ENCODE data around the gene CENPQ. TPM values are rescaled to one million over a fixed set of nuclear protein-coding genes. Genes with fewer than 3 reads are reported as not detected.

CENPQ gene
- total and polyA plus RNA-seq, 4 donors = 0.70 to 3.5 (median 1.4) TPM

GRCh38 chr6:49462599-49462926 is 607 bp upstream of the CENPQ start:
- Histone ChIP-seq H3K4me3 (ENCODE audit: low read depth in 1 of 3, low read length in 3 of 3) (peak overlapping the region; percentile 57 to 87 (median 85)), H3K4me1 (ENCODE audit: control insufficient read depth in 4 of 4, insufficient read depth in 4 of 4, low read length in 3 of 4) (peaks cover 4 to 47% (median 35%) of the 10 kb centered on the region in 4 donors), H3K9ac (ENCODE audit: low read depth in 1 of 2, low read length in 2 of 2) (peak overlapping the region; percentile 93 to 100), H3K27me3 (ENCODE audit: control insufficient read depth in 4 of 4, insufficient read depth in 4 of 4, low read length in 3 of 4) (no peaks in the 10 kb centered on the region), H3K27ac (ENCODE audit: low read depth in 1 of 2, low read length in 2 of 2) (peak overlapping the region; percentile 82 to 84), H3K36me3 (ENCODE audit: control insufficient read depth in 4 of 4, insufficient read depth in 3 of 4, low read depth in 1 of 4, low read length in 3 of 4) (peaks cover 0 to 17% (median 10%) of the 10 kb centered on the region in 4 donors), H3K9me3 (ENCODE audit: control insufficient read depth in 4 of 4, low read length in 3 of 4) (no peaks in the 10 kb centered on the region)
- TF ChIP-seq REST (IDR thresholded peaks at IDR 0.05) = no peak
- TF ChIP-seq GABPA (IDR thresholded peaks at IDR 0.05 in 1 of 2, conservative IDR thresholded peaks at IDR 0.05 in 1 of 2) = no peak
- no peak for TF ChIP-seq SP1 (IDR thresholded peaks at IDR 0.05)
- TF ChIP-seq TAF1 (conservative IDR thresholded peaks at IDR 0.05) = no peak
- TF ChIP-seq ZBTB33 (IDR thresholded peaks at IDR 0.05) = no peak
- no peak for TF ChIP-seq JUND (IDR thresholded peaks at IDR 0.05)
- TF ChIP-seq RAD21 (IDR thresholded peaks at IDR 0.05) = no peak
- TF ChIP-seq EGR1 (IDR thresholded peaks at IDR 0.05; ENCODE audit: low read depth in 2 of 2) = no peak
- no peak for TF ChIP-seq FOXA1 (IDR thresholded peaks at IDR 0.05)
- no peak for TF ChIP-seq NR2F2 (IDR thresholded peaks at IDR 0.05)
- no peak for TF ChIP-seq RXRA (IDR thresholded peaks at IDR 0.05)
- no peak for TF ChIP-seq FOXA2 (IDR thresholded peaks at IDR 0.05)
- no peak for TF ChIP-seq YY1 (IDR thresholded peaks at IDR 0.05)
- TF ChIP-seq MAX (IDR thresholded peaks at IDR 0.05) = no peak
- TF ChIP-seq CTCF (IDR thresholded peaks at IDR 0.05; ENCODE audit: low read depth, low read length, missing input control) = no peak
- TF ChIP-seq ATF3 (IDR thresholded peaks at IDR 0.05) = no peak
- TF ChIP-seq HNF4A (conservative IDR thresholded peaks at IDR 0.05) = no peak
- under 1% methylated on average over 7 of the region's 7 CpGs for WGBS
- peak; percentile 37 for DNase-seq (ENCODE audit: low spot score)

- WGBS = 1% methylated on average over 4 of the region's 4 CpGs
- Histone ChIP-seq H3K27ac (ENCODE audit: low read depth in 1 of 2, low read length in 2 of 2) (no peak overlapping the region), H3K4me1 (ENCODE audit: control insufficient read depth in 4 of 4, insufficient read depth in 4 of 4, low read length in 3 of 4) (peaks cover 4 to 47% (median 34%) of the 10 kb centered on the region in 4 donors), H3K4me3 (ENCODE audit: low read depth in 1 of 3, low read length in 3 of 3) (peak overlapping the region; percentile 57 to 87 (median 85)), H3K9me3 (ENCODE audit: control insufficient read depth in 4 of 4, low read length in 3 of 4) (no peaks in the 10 kb centered on the region), H3K27me3 (ENCODE audit: control insufficient read depth in 4 of 4, insufficient read depth in 4 of 4, low read length in 3 of 4) (no peaks in the 10 kb centered on the region), H3K36me3 (ENCODE audit: control insufficient read depth in 4 of 4, insufficient read depth in 3 of 4, low read depth in 1 of 4, low read length in 3 of 4) (peaks cover 0 to 7% (median 4%) of the 10 kb centered on the region in 4 donors), H3K9ac (ENCODE audit: low read depth in 1 of 2, low read length in 2 of 2) (peak overlapping the region; percentile 58 to 71)
- no peak for DNase-seq (ENCODE audit: low spot score)
- no peak for TF ChIP-seq REST (IDR thresholded peaks at IDR 0.05)
Measured at GRCh38 chr6:49463612-49463967, 420 bp downstream of the CENPQ start.

Data from liver (tissue), 9 donors.